Measurements from ENCODE around the gene BDKRB1. TPM values are rescaled to one million over a fixed set of nuclear protein-coding genes. Genes with fewer than 3 reads are reported as not detected.
A peak's percentile ranks its signal among the peaks of the same experiment; 100 is the strongest.

Gene BDKRB1
- total RNA-seq, 1 donor: 15.1 TPM

DNA sequence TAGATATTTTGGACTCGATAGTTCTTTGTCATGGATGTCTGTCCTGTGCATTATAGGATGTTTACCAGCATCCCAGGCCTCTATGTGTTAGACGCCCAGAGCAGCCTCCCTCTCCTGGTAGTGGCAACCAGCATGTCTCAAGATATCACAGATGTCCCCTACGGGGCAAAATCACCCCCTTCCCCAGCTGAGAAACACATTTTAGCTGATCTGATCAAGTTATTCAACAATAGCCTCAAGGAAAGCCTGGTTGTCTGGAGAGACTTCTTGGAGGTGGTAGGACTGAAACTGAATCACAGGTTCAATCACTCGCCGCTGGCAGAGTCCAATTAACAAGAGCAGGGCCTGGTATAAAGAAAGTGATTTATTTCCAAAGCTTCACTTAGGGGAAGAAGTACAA is 17.6 kb downstream of the BDKRB1 start:
- no peak overlapping the region for H3K4me3 ChIP-seq (ENCODE audit: low read depth, low read length)
- TF ChIP-seq, protein P1, sequence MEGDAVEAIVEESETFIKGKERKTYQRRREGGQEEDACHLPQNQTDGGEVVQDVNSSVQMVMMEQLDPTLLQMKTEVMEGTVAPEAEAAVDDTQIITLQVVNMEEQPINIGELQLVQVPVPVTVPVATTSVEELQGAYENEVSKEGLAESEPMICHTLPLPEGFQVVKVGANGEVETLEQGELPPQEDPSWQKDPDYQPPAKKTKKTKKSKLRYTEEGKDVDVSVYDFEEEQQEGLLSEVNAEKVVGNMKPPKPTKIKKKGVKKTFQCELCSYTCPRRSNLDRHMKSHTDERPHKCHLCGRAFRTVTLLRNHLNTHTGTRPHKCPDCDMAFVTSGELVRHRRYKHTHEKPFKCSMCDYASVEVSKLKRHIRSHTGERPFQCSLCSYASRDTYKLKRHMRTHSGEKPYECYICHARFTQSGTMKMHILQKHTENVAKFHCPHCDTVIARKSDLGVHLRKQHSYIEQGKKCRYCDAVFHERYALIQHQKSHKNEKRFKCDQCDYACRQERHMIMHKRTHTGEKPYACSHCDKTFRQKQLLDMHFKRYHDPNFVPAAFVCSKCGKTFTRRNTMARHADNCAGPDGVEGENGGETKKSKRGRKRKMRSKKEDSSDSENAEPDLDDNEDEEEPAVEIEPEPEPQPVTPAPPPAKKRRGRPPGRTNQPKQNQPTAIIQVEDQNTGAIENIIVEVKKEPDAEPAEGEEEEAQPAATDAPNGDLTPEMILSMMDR (IDR thresholded peaks at IDR 0.05; ENCODE audit: insufficient read depth, low read depth, low read length): no peak
- no peak for DNase-seq (ENCODE audit: low read depth)

DNA sequence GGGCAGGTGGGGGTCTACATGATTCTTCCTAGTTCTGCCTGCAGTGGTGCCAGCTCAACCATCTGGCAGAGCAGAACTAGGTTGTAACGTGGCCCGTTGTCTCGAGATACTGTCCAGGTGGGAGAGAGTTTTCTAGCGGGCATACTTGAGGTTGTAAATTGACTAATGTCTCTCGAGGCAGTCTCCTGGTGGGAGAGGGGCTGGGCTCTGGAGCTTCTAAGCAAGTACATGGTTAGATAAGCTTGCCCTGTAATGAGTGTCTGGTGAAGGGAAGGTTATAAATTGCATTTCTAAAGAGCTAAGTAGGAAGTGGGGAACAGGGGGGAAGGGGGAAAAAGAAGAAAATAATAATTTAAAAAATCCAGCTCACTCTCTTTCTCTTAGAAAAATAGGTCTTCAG is 18.1 kb downstream of the BDKRB1 start:
- TF ChIP-seq, protein P1 (IDR thresholded peaks at IDR 0.05; ENCODE audit: insufficient read depth, low read depth, low read length): no peak
- peak; percentile 53 for DNase-seq (ENCODE audit: low read depth)
- H3K4me3 ChIP-seq (ENCODE audit: low read depth, low read length): no peak overlapping the region

DNA sequence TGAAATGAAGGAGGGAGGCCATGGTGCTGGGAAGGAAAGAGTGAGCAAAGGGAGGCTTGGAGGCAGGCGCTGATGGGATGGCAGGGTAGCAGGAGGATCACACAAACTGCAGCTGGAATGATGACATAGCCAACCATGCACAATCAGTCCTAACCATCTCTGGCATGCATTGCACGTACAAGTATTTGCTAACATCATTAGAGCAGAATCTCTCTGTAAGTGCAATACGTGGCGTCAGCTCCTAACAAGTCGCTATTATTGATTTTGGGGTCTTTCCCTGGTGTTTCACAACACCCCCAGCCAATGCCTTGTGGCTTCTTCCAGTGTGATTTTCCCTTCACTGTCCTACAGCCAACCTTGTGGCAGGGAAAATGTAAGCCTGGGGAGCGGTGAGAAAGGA is 18.5 kb downstream of the BDKRB1 start:
- TF ChIP-seq, protein P1 (IDR thresholded peaks at IDR 0.05; ENCODE audit: insufficient read depth, low read depth, low read length): no peak
- no peak overlapping the region for H3K4me3 ChIP-seq (ENCODE audit: low read depth, low read length)
- DNase-seq (ENCODE audit: low read depth): peak; percentile 94

DNA sequence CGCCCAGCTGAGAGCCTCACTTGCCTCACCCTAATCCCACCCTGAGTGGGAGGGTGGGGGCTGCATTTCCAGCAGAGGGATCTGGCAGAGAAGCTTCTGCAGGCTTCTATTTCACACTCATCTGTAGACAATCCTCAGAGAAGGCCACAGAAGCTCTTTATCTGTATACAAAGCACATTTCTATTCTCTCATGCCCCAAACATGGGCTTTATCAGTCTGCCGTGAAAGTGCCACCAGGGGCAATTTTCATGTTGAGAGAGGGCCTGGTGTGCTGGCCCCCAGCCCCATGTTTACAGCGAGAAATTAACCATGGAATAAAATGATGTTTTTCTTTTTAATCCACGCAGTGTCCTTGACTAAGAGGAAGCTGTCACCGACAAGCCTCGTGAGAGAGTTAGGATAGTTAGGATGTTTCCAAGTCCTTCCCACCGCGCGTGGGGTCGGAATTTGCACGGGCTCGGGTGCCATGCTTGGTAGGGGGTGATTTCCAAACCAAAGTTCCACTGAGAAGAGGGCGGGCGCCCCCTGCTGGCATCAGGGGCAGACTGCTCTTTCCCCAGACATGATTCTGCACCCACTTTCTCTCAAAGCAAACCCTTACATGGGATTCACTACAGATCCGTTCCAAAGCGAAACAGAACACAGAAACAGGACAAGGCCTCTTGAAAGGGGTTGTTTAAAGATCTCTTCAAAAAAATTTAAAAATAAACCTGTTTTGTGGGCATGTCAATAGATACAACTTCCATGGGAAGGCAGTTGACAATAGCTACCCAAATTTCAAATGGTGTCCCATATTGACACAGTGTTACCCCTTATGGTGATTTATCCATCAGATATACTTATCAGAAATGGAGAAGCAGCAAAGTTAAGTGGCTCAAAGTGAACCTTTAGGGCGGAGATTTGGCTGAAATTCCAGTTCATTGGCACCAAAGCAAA is 19.4 kb downstream of the BDKRB1 start:
- no peak overlapping the region for H3K4me3 ChIP-seq (ENCODE audit: low read depth, low read length)
- TF ChIP-seq, protein P1 (IDR thresholded peaks at IDR 0.05; ENCODE audit: insufficient read depth, low read depth, low read length): peak; percentile 96
- DNase-seq (ENCODE audit: low read depth): peak; percentile 84

DNA sequence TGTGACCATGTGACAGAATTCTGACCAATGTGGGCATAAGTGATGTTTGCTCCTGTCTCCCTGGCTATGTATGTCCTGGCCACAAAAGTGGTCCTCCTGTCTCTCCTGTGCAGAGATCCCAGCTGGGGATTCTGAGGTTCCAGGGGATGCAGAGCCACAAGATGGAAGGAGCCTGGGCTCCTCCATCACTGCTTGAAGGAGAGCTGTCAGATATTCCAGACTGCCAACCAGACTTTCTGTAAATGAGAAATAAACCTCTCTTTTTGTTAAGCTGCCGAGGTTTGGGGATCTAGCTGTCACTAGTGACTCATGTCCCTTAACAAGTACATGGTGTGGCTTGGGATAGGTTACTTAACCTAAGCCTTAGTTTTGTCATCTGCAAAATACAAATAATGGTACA is 21.9 kb downstream of the BDKRB1 start:
- TF ChIP-seq, protein P1 (IDR thresholded peaks at IDR 0.05; ENCODE audit: insufficient read depth, low read depth, low read length): no peak
- DNase-seq (ENCODE audit: low read depth): no peak
- H3K4me3 ChIP-seq (ENCODE audit: low read depth, low read length): no peak overlapping the region

DNA sequence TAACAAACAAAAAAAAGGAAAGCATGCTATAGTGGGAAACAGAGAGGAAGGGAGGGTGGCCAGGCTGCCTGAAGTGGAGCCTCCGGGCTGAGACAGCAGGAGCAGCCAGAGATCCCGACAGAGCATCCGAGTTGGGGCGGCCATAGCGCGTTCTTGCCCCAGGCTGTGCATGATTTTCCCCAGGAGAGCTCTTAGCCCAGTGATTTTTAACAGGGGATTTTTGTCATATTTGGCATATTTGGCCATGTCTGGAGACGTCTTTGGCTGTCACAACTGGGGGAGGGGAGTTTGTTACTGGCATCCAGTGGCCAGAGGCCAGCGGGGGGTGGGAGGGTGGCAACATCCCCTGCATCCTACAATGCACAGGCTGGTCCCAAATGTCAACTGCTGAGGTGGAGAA is 23.6 kb downstream of the BDKRB1 start:
- DNase-seq (ENCODE audit: low read depth): no peak
- H3K4me3 ChIP-seq (ENCODE audit: low read depth, low read length): no peak overlapping the region
- TF ChIP-seq, protein P1 (IDR thresholded peaks at IDR 0.05; ENCODE audit: insufficient read depth, low read depth, low read length): no peak
